ENCODE data around the gene ASPN.

ASPN gene

GRCh38 chr9:92482329-92482728 is at the start of gene ASPN:
TSS of gene ASPN (minus strand) at chr9:92482506.
- DNase-seq (ENCODE audit: low spot score) = no peak
- in situ Hi-C loops (cut with MboI; ENCODE audit: low sequenced_read_pairs, unreplicated experiment) = loop anchor here (25.0 kb wide), 1 partner anchor 305 kb away; no protein-coding TSS in a partner anchor
- TF ChIP-seq, protein P1, sequence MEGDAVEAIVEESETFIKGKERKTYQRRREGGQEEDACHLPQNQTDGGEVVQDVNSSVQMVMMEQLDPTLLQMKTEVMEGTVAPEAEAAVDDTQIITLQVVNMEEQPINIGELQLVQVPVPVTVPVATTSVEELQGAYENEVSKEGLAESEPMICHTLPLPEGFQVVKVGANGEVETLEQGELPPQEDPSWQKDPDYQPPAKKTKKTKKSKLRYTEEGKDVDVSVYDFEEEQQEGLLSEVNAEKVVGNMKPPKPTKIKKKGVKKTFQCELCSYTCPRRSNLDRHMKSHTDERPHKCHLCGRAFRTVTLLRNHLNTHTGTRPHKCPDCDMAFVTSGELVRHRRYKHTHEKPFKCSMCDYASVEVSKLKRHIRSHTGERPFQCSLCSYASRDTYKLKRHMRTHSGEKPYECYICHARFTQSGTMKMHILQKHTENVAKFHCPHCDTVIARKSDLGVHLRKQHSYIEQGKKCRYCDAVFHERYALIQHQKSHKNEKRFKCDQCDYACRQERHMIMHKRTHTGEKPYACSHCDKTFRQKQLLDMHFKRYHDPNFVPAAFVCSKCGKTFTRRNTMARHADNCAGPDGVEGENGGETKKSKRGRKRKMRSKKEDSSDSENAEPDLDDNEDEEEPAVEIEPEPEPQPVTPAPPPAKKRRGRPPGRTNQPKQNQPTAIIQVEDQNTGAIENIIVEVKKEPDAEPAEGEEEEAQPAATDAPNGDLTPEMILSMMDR (IDR thresholded peaks at IDR 0.05; ENCODE audit: borderline replicate concordance, control extremely low read depth, extremely low read depth, insufficient read depth, missing control alignments) = no peak

- in situ Hi-C loops (cut with MboI; ENCODE audit: low sequenced_read_pairs, unreplicated experiment) = no loop called here
- TF ChIP-seq, protein P1 (IDR thresholded peaks at IDR 0.05; ENCODE audit: borderline replicate concordance, control extremely low read depth, extremely low read depth, insufficient read depth, missing control alignments) = no peak
- no peak for DNase-seq (ENCODE audit: low spot score)
Observed at GRCh38 chr9:92530893-92531292, 48.6 kb upstream of the ASPN start.

- in situ Hi-C loops (cut with MboI; ENCODE audit: low sequenced_read_pairs, unreplicated experiment) = no loop called here
- no peak for DNase-seq (ENCODE audit: low spot score)
- TF ChIP-seq, protein P1 (IDR thresholded peaks at IDR 0.05; ENCODE audit: borderline replicate concordance, control extremely low read depth, extremely low read depth, insufficient read depth, missing control alignments) = no peak
Observed at GRCh38 chr9:92529124-92529523, 46.8 kb upstream of the ASPN start.

DNA sequence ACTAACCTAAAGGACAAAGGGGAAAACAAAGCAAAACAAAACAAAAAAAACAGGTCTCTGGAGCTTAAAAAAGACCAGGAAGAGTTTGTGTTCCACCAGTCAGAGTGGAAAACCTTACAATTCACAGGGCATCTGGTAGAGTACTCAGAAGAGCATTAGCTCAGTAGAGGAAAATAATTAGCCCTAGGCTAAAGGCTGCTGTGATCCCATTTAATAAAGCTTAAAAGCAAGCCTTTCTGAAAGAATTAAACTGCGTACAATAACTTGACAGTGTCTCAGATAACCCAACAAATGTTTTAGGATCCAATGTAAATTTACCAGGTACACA is 46.2 kb upstream of the ASPN start:
- TF ChIP-seq, protein P1 (IDR thresholded peaks at IDR 0.05; ENCODE audit: borderline replicate concordance, control extremely low read depth, extremely low read depth, insufficient read depth, missing control alignments) = no peak
- in situ Hi-C loops (cut with MboI; ENCODE audit: low sequenced_read_pairs, unreplicated experiment) = no loop called here
- DNase-seq (ENCODE audit: low spot score) = no peak

- TF ChIP-seq, protein P1 (IDR thresholded peaks at IDR 0.05; ENCODE audit: borderline replicate concordance, control extremely low read depth, extremely low read depth, insufficient read depth, missing control alignments) = no peak
- in situ Hi-C loops (cut with MboI; ENCODE audit: low sequenced_read_pairs, unreplicated experiment) = no loop called here
Observed at GRCh38 chr9:92527832-92528521, 45.7 kb upstream of the ASPN start.

GRCh38 chr9:92527291-92527828 is 45.1 kb upstream of the ASPN start:
- no peak for DNase-seq (ENCODE audit: low spot score)
- in situ Hi-C loops (cut with MboI; ENCODE audit: low sequenced_read_pairs, unreplicated experiment) = no loop called here
- TF ChIP-seq, protein P1 (IDR thresholded peaks at IDR 0.05; ENCODE audit: borderline replicate concordance, control extremely low read depth, extremely low read depth, insufficient read depth, missing control alignments) = no peak

More at GRCh38 chr9:92527832-92528521, 45.7 kb upstream of the ASPN start:
- no peak for DNase-seq (ENCODE audit: low spot score)

All from GM13976 (cell line).